ENCODE measurements around the gene AP4S1. TPM values are rescaled to one million over a fixed set of nuclear protein-coding genes. Genes with fewer than 3 reads are reported as not detected.
"Not testable (repeated sequence)": the region's sequence is repeated elsewhere in the genome, so short reads cannot be mapped to it uniquely, and the experiment has no call there.

Gene AP4S1
- total RNA-seq, 1 experiment from 2014 or later: 8.3 TPM

DNA sequence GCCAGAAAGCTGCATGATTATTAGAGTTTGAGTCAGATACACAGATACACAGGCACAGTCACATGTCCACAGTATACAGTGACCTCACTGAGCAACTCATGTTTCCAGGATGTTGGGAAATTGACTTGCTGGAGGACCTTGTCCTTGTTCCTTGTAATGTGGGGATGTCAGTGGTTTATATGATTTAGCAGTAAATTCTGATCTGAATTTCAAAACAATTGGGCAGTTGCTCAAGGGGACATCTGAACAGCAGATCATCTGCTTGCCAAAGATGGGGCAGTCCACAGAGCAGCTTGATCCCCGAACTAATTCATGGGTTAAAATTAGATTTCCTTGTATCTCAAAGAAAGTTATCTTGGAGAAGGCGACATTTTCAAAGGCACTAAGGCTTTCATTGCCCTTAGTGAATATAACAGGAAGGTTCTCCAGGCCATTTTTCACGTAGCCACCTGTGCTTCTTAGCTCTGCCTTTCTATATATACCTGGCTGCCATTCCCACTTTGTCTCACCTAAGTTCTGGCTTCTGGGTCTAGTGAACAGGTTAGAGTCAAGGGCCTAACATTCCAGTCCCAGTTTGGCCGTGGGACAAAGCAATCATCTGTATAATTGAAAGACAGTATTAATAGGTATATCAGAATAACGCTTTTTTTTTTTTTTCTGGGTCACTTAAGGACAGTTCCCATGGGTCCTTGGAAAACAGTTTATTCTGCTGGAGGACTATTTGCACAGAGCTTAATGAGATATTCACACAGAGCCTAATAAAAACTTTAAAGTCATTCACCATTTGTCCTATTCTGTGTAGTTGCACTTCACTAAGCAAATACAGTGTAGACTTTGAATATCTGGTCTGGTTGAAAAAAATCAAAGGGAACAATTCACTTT lies 65.7 kb downstream of the AP4S1 start:
- DNase-seq: peak; percentile 28
- Mint-ChIP-seq H3K9me3 (ENCODE audit: low read depth, unreplicated experiment) (no peaks in the 10 kb centered on the region), H3K4me3 (ENCODE audit: low read depth, unreplicated experiment) (no peak overlapping the region), H3K27ac (ENCODE audit: unreplicated experiment) (peak overlapping the region; percentile 71), H3K27me3 (ENCODE audit: unreplicated experiment) (no peaks in the 10 kb centered on the region), H3K36me3 (ENCODE audit: insufficient read depth, unreplicated experiment) (peaks cover 4% of the 10 kb centered on the region), H3K4me1 (ENCODE audit: low read depth, unreplicated experiment) (peaks cover 12% of the 10 kb centered on the region)
- CTCF ChIA-PET: interaction anchor here (0.7 kb wide), 1 partner anchor 14 kb away, joined by 4 read pairs; no protein-coding TSS in a partner anchor
- intact Hi-C loops (cut with micrococcal nuclease; ENCODE audit: unreplicated experiment): loop anchor here (5.0 kb wide), 1 partner anchor 266 kb away; no protein-coding TSS in a partner anchor
- BruUV-seq (replicated peaks): no TSS peak
- TF ChIP-seq, protein P1, sequence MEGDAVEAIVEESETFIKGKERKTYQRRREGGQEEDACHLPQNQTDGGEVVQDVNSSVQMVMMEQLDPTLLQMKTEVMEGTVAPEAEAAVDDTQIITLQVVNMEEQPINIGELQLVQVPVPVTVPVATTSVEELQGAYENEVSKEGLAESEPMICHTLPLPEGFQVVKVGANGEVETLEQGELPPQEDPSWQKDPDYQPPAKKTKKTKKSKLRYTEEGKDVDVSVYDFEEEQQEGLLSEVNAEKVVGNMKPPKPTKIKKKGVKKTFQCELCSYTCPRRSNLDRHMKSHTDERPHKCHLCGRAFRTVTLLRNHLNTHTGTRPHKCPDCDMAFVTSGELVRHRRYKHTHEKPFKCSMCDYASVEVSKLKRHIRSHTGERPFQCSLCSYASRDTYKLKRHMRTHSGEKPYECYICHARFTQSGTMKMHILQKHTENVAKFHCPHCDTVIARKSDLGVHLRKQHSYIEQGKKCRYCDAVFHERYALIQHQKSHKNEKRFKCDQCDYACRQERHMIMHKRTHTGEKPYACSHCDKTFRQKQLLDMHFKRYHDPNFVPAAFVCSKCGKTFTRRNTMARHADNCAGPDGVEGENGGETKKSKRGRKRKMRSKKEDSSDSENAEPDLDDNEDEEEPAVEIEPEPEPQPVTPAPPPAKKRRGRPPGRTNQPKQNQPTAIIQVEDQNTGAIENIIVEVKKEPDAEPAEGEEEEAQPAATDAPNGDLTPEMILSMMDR (IDR thresholded peaks at IDR 0.05; ENCODE audit: unreplicated experiment): no peak

DNA sequence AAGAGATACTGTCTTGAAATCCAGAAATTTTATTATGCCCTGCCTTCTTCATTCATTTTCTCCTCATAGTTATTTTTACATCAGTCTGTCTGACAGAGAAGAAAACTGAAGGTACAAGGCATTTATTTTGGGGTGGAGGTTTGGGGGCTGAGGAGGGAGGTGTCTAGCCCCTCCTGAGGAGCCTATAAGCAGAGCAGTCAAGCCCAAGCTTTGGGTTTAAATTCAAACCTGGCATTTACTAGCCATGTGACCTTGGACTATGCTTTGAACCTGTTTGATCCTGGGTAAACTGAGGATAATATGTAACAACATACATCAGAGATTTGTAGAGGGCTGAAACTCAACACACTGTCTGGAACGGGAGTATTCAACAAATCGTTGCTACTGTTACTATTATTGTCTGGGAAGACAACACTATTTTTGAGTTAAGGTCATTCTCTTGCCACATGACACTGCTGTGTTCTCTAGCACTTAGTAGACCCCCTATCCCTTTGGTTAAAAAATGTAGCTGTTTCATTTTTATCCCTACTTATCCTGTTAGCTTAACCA lies 66.8 kb downstream of the AP4S1 start:
- BruUV-seq (replicated peaks): no TSS peak
- Mint-ChIP-seq H3K27ac (ENCODE audit: unreplicated experiment) (no peak overlapping the region), H3K36me3 (ENCODE audit: insufficient read depth, unreplicated experiment) (peaks cover 7% of the 10 kb centered on the region), H3K4me3 (ENCODE audit: low read depth, unreplicated experiment) (no peak overlapping the region), H3K27me3 (ENCODE audit: unreplicated experiment) (no peaks in the 10 kb centered on the region), H3K9me3 (ENCODE audit: low read depth, unreplicated experiment) (no peaks in the 10 kb centered on the region), H3K4me1 (ENCODE audit: low read depth, unreplicated experiment) (peaks cover 12% of the 10 kb centered on the region)
- TF ChIP-seq, protein P1 (IDR thresholded peaks at IDR 0.05; ENCODE audit: unreplicated experiment): no peak
- no peak for DNase-seq
- CTCF ChIA-PET: no interaction called here
- intact Hi-C loops (cut with micrococcal nuclease; ENCODE audit: unreplicated experiment): loop anchor here (5.0 kb wide), 1 partner anchor 265 kb away; no protein-coding TSS in a partner anchor

DNA sequence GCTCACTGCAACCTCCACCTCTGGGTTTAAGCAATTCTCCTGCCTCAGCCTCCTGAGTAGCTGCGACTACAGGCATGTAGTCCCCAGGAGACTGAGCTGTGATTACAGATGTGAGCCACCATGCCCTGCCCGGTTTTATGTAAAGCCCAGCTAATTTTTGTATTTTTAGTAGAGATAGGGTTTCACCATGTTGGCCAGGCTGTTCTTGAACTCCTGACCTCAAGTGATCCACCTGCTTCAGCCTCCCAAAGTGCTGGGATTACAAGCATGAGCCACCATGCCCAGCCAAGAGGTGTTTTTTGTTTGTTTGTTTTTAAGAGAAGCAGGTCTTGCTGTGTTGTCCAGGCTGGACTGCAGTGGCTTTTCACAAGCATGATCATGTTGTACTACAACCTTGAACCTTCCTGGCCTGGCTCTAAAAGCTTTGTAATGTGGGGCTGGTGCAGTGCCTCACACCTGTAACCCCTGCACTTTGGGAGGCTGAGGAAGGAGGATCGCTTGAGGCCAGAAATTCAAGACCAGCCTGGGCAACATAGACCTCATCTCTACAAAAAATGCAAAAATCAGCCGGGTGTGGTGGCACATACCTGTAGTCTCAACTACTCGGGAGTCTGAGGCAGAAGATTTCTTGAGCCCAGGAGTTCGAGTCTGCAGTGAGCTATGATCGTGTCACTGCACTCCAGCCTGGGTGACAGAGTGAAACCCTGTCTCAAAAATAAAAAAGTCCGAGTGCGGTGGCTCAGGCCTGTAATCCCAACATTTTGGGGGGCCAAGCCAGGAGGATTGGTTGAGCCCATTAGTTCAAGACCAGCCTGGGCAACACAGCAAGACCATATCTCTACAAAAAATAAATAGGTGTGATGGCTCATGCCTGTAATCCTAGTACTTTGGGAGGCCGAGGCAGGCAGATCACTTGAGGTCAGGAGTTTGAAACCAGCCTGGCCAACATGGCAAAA lies 68.7 kb downstream of the AP4S1 start:
- intact Hi-C loops (cut with micrococcal nuclease; ENCODE audit: unreplicated experiment): loop anchor here (5.0 kb wide), 1 partner anchor 263 kb away; no protein-coding TSS in a partner anchor
- CTCF ChIA-PET; H3K27me3 Mint-ChIP-seq (ENCODE audit: unreplicated experiment); H3K27ac Mint-ChIP-seq (ENCODE audit: unreplicated experiment); BruUV-seq (replicated peaks); H3K4me3 Mint-ChIP-seq (ENCODE audit: low read depth, unreplicated experiment); DNase-seq; H3K9me3 Mint-ChIP-seq (ENCODE audit: low read depth, unreplicated experiment): not testable (repeated sequence)
- peaks cover 15% of the 10 kb centered on the region for H3K36me3 Mint-ChIP-seq (ENCODE audit: insufficient read depth, unreplicated experiment)
- peaks cover 12% of the 10 kb centered on the region for H3K4me1 Mint-ChIP-seq (ENCODE audit: low read depth, unreplicated experiment)

DNA sequence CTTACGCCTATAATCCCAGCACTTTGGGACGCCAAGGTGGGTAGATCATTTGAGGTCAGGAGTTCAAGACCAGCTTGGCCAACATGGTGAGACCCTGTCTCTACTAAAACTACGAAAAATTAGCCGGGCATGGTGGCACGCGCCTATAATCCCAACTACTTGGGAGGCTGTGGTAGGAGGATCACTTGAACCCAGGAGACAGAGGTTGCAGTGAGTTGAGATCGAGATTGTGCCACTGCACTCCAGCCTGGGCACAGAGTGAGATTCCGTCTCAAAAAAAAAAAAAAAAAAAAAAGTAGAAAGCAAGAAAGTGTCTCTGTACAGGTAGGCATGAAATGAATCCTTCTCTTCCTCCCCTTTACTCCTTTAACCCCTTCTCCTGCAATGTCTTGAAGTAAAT lies 70.4 kb downstream of the AP4S1 start:
- DNase-seq; H3K27me3 Mint-ChIP-seq (ENCODE audit: unreplicated experiment); H3K9me3 Mint-ChIP-seq (ENCODE audit: low read depth, unreplicated experiment); H3K4me3 Mint-ChIP-seq (ENCODE audit: low read depth, unreplicated experiment); H3K4me1 Mint-ChIP-seq (ENCODE audit: low read depth, unreplicated experiment); intact Hi-C loops (cut with micrococcal nuclease; ENCODE audit: unreplicated experiment); BruUV-seq (replicated peaks); CTCF ChIA-PET: not testable (repeated sequence)
- peaks cover 24% of the 10 kb centered on the region for H3K36me3 Mint-ChIP-seq (ENCODE audit: insufficient read depth, unreplicated experiment)
- H3K27ac Mint-ChIP-seq (ENCODE audit: unreplicated experiment): peak overlapping the region; percentile 56

DNA sequence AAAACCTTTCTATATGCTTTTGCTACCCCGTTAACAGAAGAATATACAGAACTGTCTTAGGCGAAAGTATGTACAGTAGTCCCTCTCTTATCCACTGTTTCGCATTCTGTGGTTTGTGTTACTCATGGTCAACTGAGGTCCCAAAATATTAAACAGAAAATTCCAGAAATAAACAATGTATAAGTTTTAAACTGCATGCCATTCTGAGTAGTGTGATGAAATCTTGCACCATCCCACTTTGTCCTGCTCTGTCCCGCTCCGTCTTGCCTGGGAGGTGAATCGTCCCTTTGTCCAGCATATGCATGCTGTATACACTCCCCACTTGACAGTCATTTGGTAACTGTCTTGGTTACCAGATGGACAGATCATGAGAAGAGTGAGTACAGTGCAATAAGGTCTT lies 70.8 kb downstream of the AP4S1 start:
- H3K9me3 Mint-ChIP-seq (ENCODE audit: low read depth, unreplicated experiment): no peaks in the 10 kb centered on the region
- H3K4me1 Mint-ChIP-seq (ENCODE audit: low read depth, unreplicated experiment): peaks cover under 1% of the 10 kb centered on the region
- H3K36me3 Mint-ChIP-seq (ENCODE audit: insufficient read depth, unreplicated experiment): peaks cover 27% of the 10 kb centered on the region
- TF ChIP-seq, protein P1 (IDR thresholded peaks at IDR 0.05; ENCODE audit: unreplicated experiment): no peak
- no peak overlapping the region for H3K4me3 Mint-ChIP-seq (ENCODE audit: low read depth, unreplicated experiment)
- CTCF ChIA-PET: no interaction called here
- peak overlapping the region; percentile 56 for H3K27ac Mint-ChIP-seq (ENCODE audit: unreplicated experiment)
- no peak for DNase-seq
- BruUV-seq (replicated peaks): no TSS peak
- H3K27me3 Mint-ChIP-seq (ENCODE audit: unreplicated experiment): no peaks in the 10 kb centered on the region
- intact Hi-C loops (cut with micrococcal nuclease; ENCODE audit: unreplicated experiment): no loop called here
